ENCODE data around the gene IL18BP.

DNA sequence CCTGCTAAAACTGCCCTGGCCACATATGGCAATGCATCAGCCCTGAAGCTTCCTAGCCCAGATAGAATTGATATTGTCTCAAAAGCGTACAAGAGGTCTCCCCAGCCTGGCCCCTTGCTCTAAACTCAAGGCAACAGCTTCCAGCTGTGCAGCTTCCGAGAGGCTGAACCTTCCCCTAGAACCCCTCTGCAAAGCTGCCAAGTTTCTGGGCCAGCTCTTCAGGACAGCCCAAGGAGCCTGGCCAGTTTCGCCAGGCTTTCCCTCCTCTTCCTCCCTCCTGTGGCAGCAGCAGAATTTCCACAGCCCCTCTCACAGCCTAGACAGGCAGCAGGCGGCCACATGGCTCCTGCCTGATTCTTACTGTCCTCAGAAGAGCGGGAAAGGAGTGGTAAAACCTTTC, 47.1 kb downstream of the IL18BP start:
- TF ChIP-seq, protein P1, sequence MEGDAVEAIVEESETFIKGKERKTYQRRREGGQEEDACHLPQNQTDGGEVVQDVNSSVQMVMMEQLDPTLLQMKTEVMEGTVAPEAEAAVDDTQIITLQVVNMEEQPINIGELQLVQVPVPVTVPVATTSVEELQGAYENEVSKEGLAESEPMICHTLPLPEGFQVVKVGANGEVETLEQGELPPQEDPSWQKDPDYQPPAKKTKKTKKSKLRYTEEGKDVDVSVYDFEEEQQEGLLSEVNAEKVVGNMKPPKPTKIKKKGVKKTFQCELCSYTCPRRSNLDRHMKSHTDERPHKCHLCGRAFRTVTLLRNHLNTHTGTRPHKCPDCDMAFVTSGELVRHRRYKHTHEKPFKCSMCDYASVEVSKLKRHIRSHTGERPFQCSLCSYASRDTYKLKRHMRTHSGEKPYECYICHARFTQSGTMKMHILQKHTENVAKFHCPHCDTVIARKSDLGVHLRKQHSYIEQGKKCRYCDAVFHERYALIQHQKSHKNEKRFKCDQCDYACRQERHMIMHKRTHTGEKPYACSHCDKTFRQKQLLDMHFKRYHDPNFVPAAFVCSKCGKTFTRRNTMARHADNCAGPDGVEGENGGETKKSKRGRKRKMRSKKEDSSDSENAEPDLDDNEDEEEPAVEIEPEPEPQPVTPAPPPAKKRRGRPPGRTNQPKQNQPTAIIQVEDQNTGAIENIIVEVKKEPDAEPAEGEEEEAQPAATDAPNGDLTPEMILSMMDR (IDR thresholded peaks at IDR 0.05) = no peak
- TF ChIP-seq EZH2 (IDR thresholded peaks at IDR 0.05) (no peak), EZH2phosphoT487 (IDR thresholded peaks at IDR 0.05) (no peak)

Measured in neural progenitor cell (in vitro differentiated cells).